Fibroblast of lung (primary cell): ENCODE data around the gene CCL19. TPM values are rescaled to one million over a fixed set of nuclear protein-coding genes. Genes with fewer than 3 reads are reported as not detected.

ENCODE experiments used
- DNase-seq, 2 donors: peaks; one replicate each; pipeline versions ENCODE4 v3.0.0 to v3.0.0-alpha.2; 2010; ENCODE audit warnings: low read depth in 2 of 2
- H2AFZ ChIP-seq: 2 replicates; pipeline ENCODE4 v1.5.1; 2012; ENCODE audit warnings: low read length, control low read depth, inconsistent platforms
- H3K27ac ChIP-seq: 2 replicates; pipeline ENCODE4 v1.5.1; 2011; ENCODE audit warnings: low read length, control low read depth; ENCODE audit not compliant: insufficient read depth
- H3K27me3 ChIP-seq: 2 replicates; pipeline ENCODE4 v1.5.1; 2011; ENCODE audit warnings: mild to moderate bottlenecking, low read length; ENCODE audit not compliant: control insufficient read depth, insufficient read depth
- H3K36me3 ChIP-seq: 2 replicates; pipeline ENCODE4 v1.5.1; 2011; ENCODE audit warnings: low read length; ENCODE audit not compliant: control insufficient read depth, insufficient read depth
- H3K4me1 ChIP-seq: 2 replicates; pipeline ENCODE4 v1.5.1; 2011; ENCODE audit warnings: low read length; ENCODE audit not compliant: control insufficient read depth, insufficient read depth; ENCODE audit errors: extremely low read depth
- H3K4me2 ChIP-seq: 2 replicates; pipeline ENCODE4 v1.5.1; 2011; ENCODE audit warnings: low read length, control low read depth; ENCODE audit not compliant: insufficient read depth; ENCODE audit errors: extremely low read depth
- H3K4me3 ChIP-seq, 4 experiments: fragments of 200-600 bp in 1 of 4; sonication (generic) in 1 of 4; replicated peaks in 1 of 4; 2 replicates each; pipeline ENCODE4 v1.5.1; 2011 to 2016; ENCODE audit warnings: low read length in 4 of 4, low read depth in 3 of 4, mild to moderate bottlenecking in 3 of 4, control low read depth in 2 of 4, inconsistent platforms in 1 of 4, mixed read lengths in 1 of 4; ENCODE audit not compliant: insufficient read depth in 1 of 4; ENCODE audit errors: control extremely low read depth in 1 of 4
- H3K79me2 ChIP-seq: 2 replicates; pipeline ENCODE4 v1.5.1; 2012; ENCODE audit warnings: mild to moderate bottlenecking, low read length, inconsistent platforms; ENCODE audit not compliant: control insufficient read depth, insufficient read depth
- H3K9ac ChIP-seq: 2 replicates; pipeline ENCODE4 v1.5.1; 2011; ENCODE audit warnings: mild to moderate bottlenecking, low read length, control low read depth; ENCODE audit not compliant: insufficient read depth
- H3K9me3 ChIP-seq: 2 replicates; pipeline ENCODE4 v1.5.1; 2012; ENCODE audit warnings: low read depth, low read length; ENCODE audit not compliant: control insufficient read depth, insufficient read depth
- H4K20me1 ChIP-seq: 2 replicates; pipeline ENCODE4 v1.5.1; 2011; ENCODE audit warnings: low read length; ENCODE audit not compliant: control insufficient read depth, insufficient read depth; ENCODE audit errors: extremely low read depth
- EZH2 ChIP-seq: IDR thresholded peaks from 2 replicates; pipeline ENCODE4 v1.5.1; 2012; ENCODE audit warnings: low read length, control low read depth, mild to moderate bottlenecking; ENCODE audit errors: missing control alignments
- polyA plus RNA-seq, 2 donors: library from polyadenylated mRNA; depleted of rRNA in 1 of 2; stranded (reverse) in 1 of 2; unstranded in 1 of 2; fragments of >200 nt; gene quantifications; 2 replicates each; pipeline ENCODE4 v1.2.1, GENCODE V29; 2011 to 2012; ENCODE audit warnings: missing spikeins in 1 of 2
- total RNA-seq: library from RNA; depleted of rRNA; stranded (reverse); fragments of >200 nt; gene quantifications from 2 replicates; pipeline ENCODE4 v1.2.1, GENCODE V29; 2014
- TF ChIP-seq, protein P1 (sequence below), 2 donors: IDR thresholded peaks in 1 of 2; conservative IDR thresholded peaks in 1 of 2; 1 replicate in 1 of 2; 2 replicates in 1 of 2; pipeline ENCODE4 v1.5.1; 2011 to 2012; ENCODE audit warnings: low read length in 2 of 2, control low read depth in 1 of 2, inconsistent platforms in 1 of 2, low read depth in 1 of 2, mild to moderate bottlenecking in 1 of 2

Gene CCL19
- total and polyA plus RNA-seq, 2 donors (not counting 1 experiment from before 2014, with no cell fraction given), result not detected

DNA sequence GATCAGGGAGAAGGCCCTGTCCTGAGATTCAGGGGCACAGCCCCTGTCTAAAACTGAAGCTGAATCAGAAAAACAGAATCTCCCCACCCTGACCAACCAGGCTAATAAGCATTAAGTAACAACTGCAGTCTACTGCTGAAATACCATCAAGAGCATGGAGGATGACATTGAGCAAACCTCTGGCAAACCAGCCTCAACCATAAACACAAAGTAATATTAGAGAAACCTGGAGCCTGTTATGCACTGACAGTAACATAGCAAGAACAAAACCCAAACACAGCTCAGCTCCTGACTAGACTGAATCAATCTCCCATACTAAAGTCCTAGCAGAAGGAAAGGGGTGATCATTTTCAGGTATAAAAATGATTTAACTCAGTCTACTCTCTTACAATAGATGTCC is 43.6 kb upstream of the CCL19 start:
- Histone ChIP-seq H3K27ac (no peak overlapping the region), H3K4me2 (no peak overlapping the region), H3K79me2 (no peaks in the 10 kb centered on the region), H3K9me3 (no peaks in the 10 kb centered on the region), H3K9ac (no peak overlapping the region), H2AFZ (no peak overlapping the region), H3K4me3 (no peak overlapping the region), H3K27me3 (no peaks in the 10 kb centered on the region), H3K4me1 (no peaks in the 10 kb centered on the region), H3K36me3 (no peaks in the 10 kb centered on the region), H4K20me1 (no peaks in the 10 kb centered on the region)
- DNase-seq, result no peak
- TF ChIP-seq, protein P1, sequence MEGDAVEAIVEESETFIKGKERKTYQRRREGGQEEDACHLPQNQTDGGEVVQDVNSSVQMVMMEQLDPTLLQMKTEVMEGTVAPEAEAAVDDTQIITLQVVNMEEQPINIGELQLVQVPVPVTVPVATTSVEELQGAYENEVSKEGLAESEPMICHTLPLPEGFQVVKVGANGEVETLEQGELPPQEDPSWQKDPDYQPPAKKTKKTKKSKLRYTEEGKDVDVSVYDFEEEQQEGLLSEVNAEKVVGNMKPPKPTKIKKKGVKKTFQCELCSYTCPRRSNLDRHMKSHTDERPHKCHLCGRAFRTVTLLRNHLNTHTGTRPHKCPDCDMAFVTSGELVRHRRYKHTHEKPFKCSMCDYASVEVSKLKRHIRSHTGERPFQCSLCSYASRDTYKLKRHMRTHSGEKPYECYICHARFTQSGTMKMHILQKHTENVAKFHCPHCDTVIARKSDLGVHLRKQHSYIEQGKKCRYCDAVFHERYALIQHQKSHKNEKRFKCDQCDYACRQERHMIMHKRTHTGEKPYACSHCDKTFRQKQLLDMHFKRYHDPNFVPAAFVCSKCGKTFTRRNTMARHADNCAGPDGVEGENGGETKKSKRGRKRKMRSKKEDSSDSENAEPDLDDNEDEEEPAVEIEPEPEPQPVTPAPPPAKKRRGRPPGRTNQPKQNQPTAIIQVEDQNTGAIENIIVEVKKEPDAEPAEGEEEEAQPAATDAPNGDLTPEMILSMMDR (conservative IDR thresholded peaks at IDR 0.05 in 1 of 2, IDR thresholded peaks at IDR 0.05 in 1 of 2; ENCODE audit: low read depth in 1 of 2, low read length in 2 of 2), result no peak
- TF ChIP-seq EZH2, result no peak

DNA sequence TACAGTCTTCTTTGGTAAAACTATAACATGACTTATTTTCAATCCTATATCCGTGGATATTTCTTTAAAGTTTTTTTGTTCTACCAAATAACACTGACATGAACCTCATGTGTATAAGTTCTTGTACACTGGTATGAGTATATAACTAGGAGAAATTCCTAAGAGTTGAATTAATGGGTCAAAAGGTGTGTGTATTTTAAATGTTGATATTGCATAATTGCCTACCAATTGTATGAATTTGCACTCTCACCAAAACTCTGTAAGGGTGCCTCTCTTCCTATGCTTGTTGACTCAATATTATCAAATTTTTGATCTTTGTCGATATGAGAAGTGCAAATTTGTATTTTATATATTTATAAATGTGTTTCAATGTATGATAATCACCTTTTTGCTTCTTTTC is 41.8 kb upstream of the CCL19 start:
- TF ChIP-seq, protein P1 (conservative IDR thresholded peaks at IDR 0.05 in 1 of 2, IDR thresholded peaks at IDR 0.05 in 1 of 2; ENCODE audit: low read depth in 1 of 2, low read length in 2 of 2), result no peak
- TF ChIP-seq EZH2, result no peak
- no peaks in the 10 kb centered on the region for H3K79me2 ChIP-seq
- H3K9ac ChIP-seq, result no peak overlapping the region
- no peak overlapping the region for H3K4me2 ChIP-seq
- no peaks in the 10 kb centered on the region for H3K36me3 ChIP-seq
- H3K4me1 ChIP-seq, result no peaks in the 10 kb centered on the region
- no peaks in the 10 kb centered on the region for H4K20me1 ChIP-seq
- H3K27ac ChIP-seq, result no peak overlapping the region
- no peaks in the 10 kb centered on the region for H3K9me3 ChIP-seq
- DNase-seq, result no peak
- H3K4me3 ChIP-seq, result no peak overlapping the region
- H2AFZ ChIP-seq, result no peak overlapping the region
- H3K27me3 ChIP-seq, result no peaks in the 10 kb centered on the region

DNA sequence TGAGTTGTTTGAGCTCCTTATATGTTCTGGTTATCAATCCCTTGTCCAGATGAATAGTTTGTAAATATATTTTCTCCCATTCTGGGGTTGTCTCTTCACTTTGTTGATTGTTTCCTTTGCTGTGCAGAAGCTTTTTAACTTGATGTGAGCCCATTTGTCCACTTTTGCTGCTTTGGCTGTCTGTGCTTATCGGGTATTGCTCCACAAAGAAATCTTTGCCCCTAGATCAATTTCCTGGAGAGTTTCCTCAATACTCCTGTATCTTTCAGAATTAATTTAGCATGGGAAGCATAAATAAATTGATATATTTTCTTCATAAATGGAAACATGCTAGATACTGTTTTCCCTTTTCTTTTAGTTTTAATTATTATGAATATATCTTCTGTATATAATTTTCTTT is 41.4 kb upstream of the CCL19 start:
- TF ChIP-seq EZH2, result no peak
- TF ChIP-seq, protein P1 (conservative IDR thresholded peaks at IDR 0.05 in 1 of 2, IDR thresholded peaks at IDR 0.05 in 1 of 2; ENCODE audit: low read depth in 1 of 2, low read length in 2 of 2), result no peak
- Histone ChIP-seq H3K27ac (no peak overlapping the region), H3K4me2 (no peak overlapping the region), H3K9me3 (no peaks in the 10 kb centered on the region), H3K36me3 (no peaks in the 10 kb centered on the region), H4K20me1 (no peaks in the 10 kb centered on the region), H3K4me3 (no peak overlapping the region), H2AFZ (no peak overlapping the region), H3K9ac (no peak overlapping the region), H3K4me1 (no peaks in the 10 kb centered on the region), H3K27me3 (no peaks in the 10 kb centered on the region), H3K79me2 (no peaks in the 10 kb centered on the region)
- no peak for DNase-seq
